Activated naive CD8-positive, alpha-beta T cell (primary cell): ENCODE data around the gene MAGEA8.
"Not testable (repeated sequence)": the region's sequence is repeated elsewhere in the genome, so short reads cannot be mapped to it uniquely, and the experiment has no call there.

Source experiments
- H3K27ac Mint-ChIP-seq: one replicate; pipeline ENCODE4 v1.8.0; 2021; ENCODE audit warnings: mixed read lengths
- H3K27me3 Mint-ChIP-seq: one replicate; pipeline ENCODE4 v1.8.0; 2021; ENCODE audit warnings: mixed read lengths
- H3K36me3 Mint-ChIP-seq: one replicate; pipeline ENCODE4 v1.8.0; 2021; ENCODE audit warnings: mixed read lengths
- H3K4me1 Mint-ChIP-seq: one replicate; pipeline ENCODE4 v1.8.0; 2021; ENCODE audit warnings: low read depth, mixed read lengths
- H3K4me3 Mint-ChIP-seq: one replicate; pipeline ENCODE4 v1.8.0; 2021; ENCODE audit warnings: mild to moderate bottlenecking, mixed read lengths
- H3K9me3 Mint-ChIP-seq: one replicate; pipeline ENCODE4 v1.8.0; 2021; ENCODE audit warnings: low read depth, mixed read lengths

Gene MAGEA8

GRCh38 chrX:149881081-149881711 is at the start of gene MAGEA8:
TSS of gene MAGEA8 (plus strand) at chrX:149881183. CDS start at chrX:149884273, 3,090 bp downstream.
- Mint-ChIP-seq H3K27me3 (peaks cover 2% of the 10 kb centered on the region), H3K9me3 (no peaks in the 10 kb centered on the region), H3K27ac (no peak within 1 kb of the TSS), H3K36me3 (no peaks in the 10 kb centered on the region), H3K4me3 (no peak within 1 kb of the TSS), H3K4me1 (no peaks in the 10 kb centered on the region)

GRCh38 chrX:149831473-149831872 is 49.5 kb upstream of the MAGEA8 start:
- H3K4me3 Mint-ChIP-seq, result no peak overlapping the region
- no peak overlapping the region for H3K27ac Mint-ChIP-seq
- peaks cover 21% of the 10 kb centered on the region for H3K4me1 Mint-ChIP-seq
- no peaks in the 10 kb centered on the region for H3K9me3 Mint-ChIP-seq
- no peaks in the 10 kb centered on the region for H3K27me3 Mint-ChIP-seq
- H3K36me3 Mint-ChIP-seq, result no peaks in the 10 kb centered on the region

- not testable (repeated sequence) for H3K36me3 Mint-ChIP-seq, H3K9me3 Mint-ChIP-seq, H3K27me3 Mint-ChIP-seq, H3K4me1 Mint-ChIP-seq, H3K27ac Mint-ChIP-seq, H3K4me3 Mint-ChIP-seq
These were observed 44.3 kb upstream of the MAGEA8 start for GRCh38 chrX:149836728-149837127.

- H3K27me3 Mint-ChIP-seq, result peaks cover 1% of the 10 kb centered on the region
- H3K9me3 Mint-ChIP-seq, result no peaks in the 10 kb centered on the region
- H3K4me3 Mint-ChIP-seq, result no peak overlapping the region
- peaks cover 6% of the 10 kb centered on the region for H3K4me1 Mint-ChIP-seq
- H3K27ac Mint-ChIP-seq, result no peak overlapping the region
- H3K36me3 Mint-ChIP-seq, result no peaks in the 10 kb centered on the region
These were observed 43.8 kb upstream of the MAGEA8 start for GRCh38 chrX:149837167-149837566.

- Mint-ChIP-seq H3K27ac (no peak overlapping the region), H3K4me1 (peaks cover 6% of the 10 kb centered on the region), H3K4me3 (no peak overlapping the region), H3K9me3 (no peaks in the 10 kb centered on the region), H3K27me3 (peaks cover 1% of the 10 kb centered on the region), H3K36me3 (no peaks in the 10 kb centered on the region)
These were observed 43.3 kb upstream of the MAGEA8 start for GRCh38 chrX:149837639-149838038.

GRCh38 chrX:149841929-149842328 is 39.1 kb upstream of the MAGEA8 start:
- H3K27me3 Mint-ChIP-seq, result peaks cover 1% of the 10 kb centered on the region
- no peaks in the 10 kb centered on the region for H3K9me3 Mint-ChIP-seq
- no peak overlapping the region for H3K4me3 Mint-ChIP-seq
- H3K4me1 Mint-ChIP-seq, result peaks cover 6% of the 10 kb centered on the region
- no peaks in the 10 kb centered on the region for H3K36me3 Mint-ChIP-seq
- no peak overlapping the region for H3K27ac Mint-ChIP-seq

- H3K4me1 Mint-ChIP-seq, result no peaks in the 10 kb centered on the region
- peaks cover 1% of the 10 kb centered on the region for H3K27me3 Mint-ChIP-seq
- H3K4me3 Mint-ChIP-seq, result no peak overlapping the region
- no peaks in the 10 kb centered on the region for H3K9me3 Mint-ChIP-seq
- no peaks in the 10 kb centered on the region for H3K36me3 Mint-ChIP-seq
- H3K27ac Mint-ChIP-seq, result no peak overlapping the region
These were observed 35.6 kb upstream of the MAGEA8 start for GRCh38 chrX:149845385-149845784.

GRCh38 chrX:149846789-149847188 is 34.2 kb upstream of the MAGEA8 start:
- H3K27me3 Mint-ChIP-seq, result peaks cover 1% of the 10 kb centered on the region
- H3K36me3 Mint-ChIP-seq, result no peaks in the 10 kb centered on the region
- H3K4me1 Mint-ChIP-seq, result no peaks in the 10 kb centered on the region
- no peak overlapping the region for H3K27ac Mint-ChIP-seq
- H3K9me3 Mint-ChIP-seq, result no peaks in the 10 kb centered on the region
- no peak overlapping the region for H3K4me3 Mint-ChIP-seq

- H3K27me3 Mint-ChIP-seq, result peaks cover 1% of the 10 kb centered on the region
- no peak overlapping the region for H3K27ac Mint-ChIP-seq
- no peaks in the 10 kb centered on the region for H3K4me1 Mint-ChIP-seq
- no peaks in the 10 kb centered on the region for H3K9me3 Mint-ChIP-seq
- no peaks in the 10 kb centered on the region for H3K36me3 Mint-ChIP-seq
- H3K4me3 Mint-ChIP-seq, result no peak overlapping the region
These were observed 32.1 kb upstream of the MAGEA8 start for GRCh38 chrX:149848855-149849254.

- H3K4me1 Mint-ChIP-seq, result no peaks in the 10 kb centered on the region
- peaks cover 1% of the 10 kb centered on the region for H3K27me3 Mint-ChIP-seq
- H3K4me3 Mint-ChIP-seq, result no peak overlapping the region
- H3K27ac Mint-ChIP-seq, result no peak overlapping the region
- H3K36me3 Mint-ChIP-seq, result no peaks in the 10 kb centered on the region
- H3K9me3 Mint-ChIP-seq, result no peaks in the 10 kb centered on the region
These were observed 31.2 kb upstream of the MAGEA8 start for GRCh38 chrX:149849787-149850186.

GRCh38 chrX:149851864-149852263 is 29.1 kb upstream of the MAGEA8 start:
- Mint-ChIP-seq H3K9me3 (no peaks in the 10 kb centered on the region), H3K4me3 (no peak overlapping the region), H3K4me1 (no peaks in the 10 kb centered on the region), H3K36me3 (no peaks in the 10 kb centered on the region), H3K27me3 (peaks cover 1% of the 10 kb centered on the region), H3K27ac (no peak overlapping the region)

- H3K36me3 Mint-ChIP-seq, result no peaks in the 10 kb centered on the region
- no peaks in the 10 kb centered on the region for H3K9me3 Mint-ChIP-seq
- H3K4me1 Mint-ChIP-seq, result no peaks in the 10 kb centered on the region
- H3K4me3 Mint-ChIP-seq, result no peak overlapping the region
- peaks cover 5% of the 10 kb centered on the region for H3K27me3 Mint-ChIP-seq
- H3K27ac Mint-ChIP-seq, result no peak overlapping the region
These were observed 27.1 kb upstream of the MAGEA8 start for GRCh38 chrX:149853925-149854324.

- Mint-ChIP-seq H3K4me3 (no peak overlapping the region), H3K36me3 (peaks cover 6% of the 10 kb centered on the region), H3K9me3 (peaks cover 6% of the 10 kb centered on the region), H3K27ac (no peak overlapping the region), H3K27me3 (peaks cover 6% of the 10 kb centered on the region), H3K4me1 (no peaks in the 10 kb centered on the region)
These were observed 22.4 kb upstream of the MAGEA8 start for GRCh38 chrX:149858592-149858991.

- peaks cover 6% of the 10 kb centered on the region for H3K27me3 Mint-ChIP-seq
- H3K36me3 Mint-ChIP-seq, result peaks cover 6% of the 10 kb centered on the region
- no peaks in the 10 kb centered on the region for H3K4me1 Mint-ChIP-seq
- no peak overlapping the region for H3K27ac Mint-ChIP-seq
- peaks cover 6% of the 10 kb centered on the region for H3K9me3 Mint-ChIP-seq
- no peak overlapping the region for H3K4me3 Mint-ChIP-seq
These were observed 20.5 kb upstream of the MAGEA8 start for GRCh38 chrX:149860445-149860844.

- Mint-ChIP-seq H3K36me3 (peaks cover under 1% of the 10 kb centered on the region), H3K4me1 (no peaks in the 10 kb centered on the region), H3K27me3 (peaks cover 2% of the 10 kb centered on the region), H3K9me3 (no peaks in the 10 kb centered on the region), H3K27ac (no peak overlapping the region), H3K4me3 (no peak overlapping the region)
These were observed 15.6 kb upstream of the MAGEA8 start for GRCh38 chrX:149865390-149865789.

GRCh38 chrX:149867488-149867887 is 13.5 kb upstream of the MAGEA8 start:
- Mint-ChIP-seq H3K36me3 (peaks cover 2% of the 10 kb centered on the region), H3K27me3 (peaks cover 6% of the 10 kb centered on the region), H3K4me3 (no peak overlapping the region), H3K4me1 (peaks cover 2% of the 10 kb centered on the region), H3K9me3 (no peaks in the 10 kb centered on the region), H3K27ac (no peak overlapping the region)
